ENCODE results near the gene LMAN2. TPM values are rescaled to one million over a fixed set of nuclear protein-coding genes. Genes with fewer than 3 reads are reported as not detected.
A peak's percentile ranks its signal among the peaks of the same experiment; 100 is the strongest.

Gene LMAN2
- total RNA-seq, 4 donors from 2014 or later, result 236 to 322 (median 293) TPM

GRCh38 chr5:177366528-177367322, 15.3 kb upstream of the LMAN2 start:
- Histone ChIP-seq H3K27me3 (no peaks in the 10 kb centered on the region), H3K36me3 (no peaks in the 10 kb centered on the region), H3K4me1 (peaks cover 24 to 54% (median 40%) of the 10 kb centered on the region in 4 donors), H3K27ac (peak overlapping the region; percentile 79 to 92 (median 86)), H3K9me3 (no peaks in the 10 kb centered on the region), H3K4me3 (peak overlapping the region; percentile 25 to 36 (median 28))
- peak; percentile 88 for DNase-seq
- intact Hi-C loops (cut with DNase I; ENCODE audit: low total_unique reads), result no loop called here
- TF ChIP-seq CTCF (IDR thresholded peaks at IDR 0.05) (no peak), EP300 (IDR thresholded peaks at IDR 0.05; ENCODE audit: low read depth) (peak; percentile 3), POLR2AphosphoS5 (IDR thresholded peaks at IDR 0.05) (peak in 1 of 3 donors; percentile 20)
- 38 to 56% methylated on average over 11 to 36 of the region's 36 CpGs for WGBS, 2 donors (ENCODE audit: low coverage in 1 of 2)
- in situ Hi-C loops (cut with MboI; ENCODE audit: low pct_ligation_motif_present in 1 of 4, low pct_unique_long_range_greater_than_20kb in 1 of 4, low sequenced_read_pairs in 3 of 4), result no loop called here

- TF ChIP-seq POLR2A (IDR thresholded peaks at IDR 0.05), result no peak
- no peak for TF ChIP-seq EP300 (IDR thresholded peaks at IDR 0.05; ENCODE audit: low read depth)
- no peak for TF ChIP-seq POLR2AphosphoS5 (IDR thresholded peaks at IDR 0.05)
- no peak for TF ChIP-seq CTCF (IDR thresholded peaks at IDR 0.05)
- peak overlapping the region; percentile 79 to 92 (median 86) for H3K27ac ChIP-seq
- intact Hi-C loops (cut with DNase I; ENCODE audit: low total_unique reads) (no loop called here), in situ Hi-C loops (cut with MboI; ENCODE audit: low pct_ligation_motif_present in 1 of 4, low pct_unique_long_range_greater_than_20kb in 1 of 4, low sequenced_read_pairs in 3 of 4) (no loop called here)
- H3K27me3 ChIP-seq, result no peaks in the 10 kb centered on the region
- no peak for DNase-seq
- WGBS, 2 donors (ENCODE audit: low coverage in 1 of 2), result 85% methylated on average over 6 of the region's 14 CpGs; no CpG with 5 or more reads in 1 of the 2 donors
- H3K9me3 ChIP-seq, result no peaks in the 10 kb centered on the region
- peak overlapping the region in 1 of 4 donors; percentile 36 for H3K4me3 ChIP-seq
- H3K4me1 ChIP-seq, result peaks cover 23 to 52% (median 38%) of the 10 kb centered on the region in 4 donors
- H3K36me3 ChIP-seq, result no peaks in the 10 kb centered on the region
Measured at GRCh38 chr5:177365845-177366527, 14.5 kb upstream of the LMAN2 start.

GRCh38 chr5:177364159-177364962, 12.9 kb upstream of the LMAN2 start:
- intact Hi-C loops (cut with DNase I; ENCODE audit: low total_unique reads), result no loop called here
- 64 to 73% methylated on average over 6 to 11 of the region's 11 CpGs for WGBS, 2 donors (ENCODE audit: low coverage in 1 of 2)
- no peaks in the 10 kb centered on the region for H3K36me3 ChIP-seq
- no peak for DNase-seq
- H3K27ac ChIP-seq, result no peak overlapping the region
- H3K4me1 ChIP-seq, result peaks cover 20 to 52% (median 34%) of the 10 kb centered on the region in 4 donors
- H3K4me3 ChIP-seq, result no peak overlapping the region
- in situ Hi-C loops (cut with MboI; ENCODE audit: low pct_ligation_motif_present in 1 of 4, low pct_unique_long_range_greater_than_20kb in 1 of 4, low sequenced_read_pairs in 3 of 4), result no loop called here
- H3K9me3 ChIP-seq, result no peaks in the 10 kb centered on the region
- TF ChIP-seq POLR2A (IDR thresholded peaks at IDR 0.05) (no peak), EP300 (IDR thresholded peaks at IDR 0.05; ENCODE audit: low read depth) (no peak), POLR2AphosphoS5 (IDR thresholded peaks at IDR 0.05) (no peak), CTCF (IDR thresholded peaks at IDR 0.05) (no peak)
- no peaks in the 10 kb centered on the region for H3K27me3 ChIP-seq

GRCh38 chr5:177363565-177363964, 12.1 kb upstream of the LMAN2 start:
- Histone ChIP-seq H3K36me3 (no peaks in the 10 kb centered on the region), H3K4me3 (peak overlapping the region in 3 of 4 donors; percentile 23 to 64 (median 46)), H3K27me3 (no peaks in the 10 kb centered on the region), H3K4me1 (peaks cover 26 to 60% (median 38%) of the 10 kb centered on the region in 4 donors), H3K9me3 (no peaks in the 10 kb centered on the region), H3K27ac (peak overlapping the region; percentile 66 to 83 (median 76))
- DNase-seq, result no peak
- WGBS, 2 donors (ENCODE audit: low coverage in 1 of 2), result 37 to 41% methylated on average over 10 of the region's 10 CpGs
- intact Hi-C loops (cut with DNase I; ENCODE audit: low total_unique reads) (no loop called here), in situ Hi-C loops (cut with MboI; ENCODE audit: low pct_ligation_motif_present in 1 of 4, low pct_unique_long_range_greater_than_20kb in 1 of 4, low sequenced_read_pairs in 3 of 4) (no loop called here)
- TF ChIP-seq POLR2A (IDR thresholded peaks at IDR 0.05) (no peak), POLR2AphosphoS5 (IDR thresholded peaks at IDR 0.05) (no peak), CTCF (IDR thresholded peaks at IDR 0.05) (no peak), EP300 (IDR thresholded peaks at IDR 0.05; ENCODE audit: low read depth) (no peak)

All from transverse colon (tissue), 4 donors.